GM15510 (cell line): ENCODE data around the gene LRRC8E.

Source experiments
- POLR2A ChIP-seq: IDR thresholded peaks from 3 replicates; pipeline ENCODE4 v1.6.1; 2011; ENCODE audit warnings: borderline replicate concordance; ENCODE audit not compliant: insufficient read length; ENCODE audit errors: extremely low read depth

LRRC8E gene

GRCh38 chr19:7888145-7888825, at the start of gene LRRC8E:
Gene LRRC8E (plus strand): TSS chr19:7888510. CDS start chr19:7895604, 7,094 bp downstream.
- TF ChIP-seq POLR2A = no peak

GRCh38 chr19:7839476-7839875, 48.8 kb upstream of the LRRC8E start:
- no peak for TF ChIP-seq POLR2A

GRCh38 chr19:7840629-7841028, 47.7 kb upstream of the LRRC8E start:
- no peak for TF ChIP-seq POLR2A

- no peak for TF ChIP-seq POLR2A
Measured at GRCh38 chr19:7841751-7842660, 46.3 kb upstream of the LRRC8E start.

- no peak for TF ChIP-seq POLR2A
Measured at GRCh38 chr19:7842661-7843294, 45.5 kb upstream of the LRRC8E start.

- no peak for TF ChIP-seq POLR2A
Measured at GRCh38 chr19:7843521-7843920, 44.8 kb upstream of the LRRC8E start.

GRCh38 chr19:7844405-7844804, 43.9 kb upstream of the LRRC8E start:
- TF ChIP-seq POLR2A = no peak

GRCh38 chr19:7844951-7845350, 43.4 kb upstream of the LRRC8E start:
- TF ChIP-seq POLR2A = no peak

- TF ChIP-seq POLR2A = no peak
Measured at GRCh38 chr19:7845390-7846154, 42.7 kb upstream of the LRRC8E start.

- no peak for TF ChIP-seq POLR2A
Measured at GRCh38 chr19:7846155-7846646, 42.1 kb upstream of the LRRC8E start.

- no peak for TF ChIP-seq POLR2A
Measured at GRCh38 chr19:7847664-7848063, 40.6 kb upstream of the LRRC8E start.

- no peak for TF ChIP-seq POLR2A
Measured at GRCh38 chr19:7848779-7849457, 39.4 kb upstream of the LRRC8E start.

GRCh38 chr19:7849631-7849999, 38.7 kb upstream of the LRRC8E start:
- no peak for TF ChIP-seq POLR2A

GRCh38 chr19:7850000-7850813, 38.1 kb upstream of the LRRC8E start:
- no peak for TF ChIP-seq POLR2A
